Measurements from ENCODE around the gene IFITM2. TPM values are rescaled to one million over a fixed set of nuclear protein-coding genes. Genes with fewer than 3 reads are reported as not detected.

The IFITM2 gene
- total and polyA plus RNA-seq, 2 experiments from 2014 or later = 91.2 to 857 TPM

GRCh38 chr11:289398-289711, 18.3 kb upstream of the IFITM2 start (continued):
- TF ChIP-seq REST (IDR thresholded peaks at IDR 0.05; ENCODE audit: unreplicated experiment) (no peak), EZH2 (IDR thresholded peaks at IDR 0.05; ENCODE audit: low read depth, unreplicated experiment) (no peak)

- Mint-ChIP-seq H3K27me3 (ENCODE audit: insufficient read depth, low read depth, poor library complexity) (peaks cover 24% of the 10 kb centered on the region), H3K9me3 (peaks cover 2% of the 10 kb centered on the region; the same call in 1 of the 3 replicates), H3K4me1 (peaks cover 26% of the 10 kb centered on the region), H3K27ac (no peak overlapping the region), H3K4me3 (peak overlapping the region; percentile 71), H3K36me3 (ENCODE audit: low read depth) (peaks cover 11% of the 10 kb centered on the region; the same call in 2 of the 3 replicates)
- ATAC-seq = no peak
- Histone ChIP-seq H2AFZ (no peak overlapping the region), H3K27ac (ENCODE audit: low read depth) (no peak overlapping the region), H3K79me2 (replicated peaks; ENCODE audit: insufficient read depth) (no peaks in the 10 kb centered on the region), H3K4me1 (ENCODE audit: insufficient read depth) (no peaks in the 10 kb centered on the region; the same call in 1 of the 2 replicates), H4K20me1 (replicated peaks; ENCODE audit: insufficient read depth) (no peaks in the 10 kb centered on the region), H3K36me3 (ENCODE audit: insufficient read depth) (no peaks in the 10 kb centered on the region), H3K4me2 (peak overlapping the region; percentile 76), H3F3A (replicated peaks; ENCODE audit: low read depth) (peaks cover 6% of the 10 kb centered on the region; the same call in 1 of the 2 replicates), H3K4me3 (peak overlapping the region; percentile 44; the same call in 1 of the 2 replicates), H3K9me2 (ENCODE audit: insufficient read depth) (no peaks in the 10 kb centered on the region), H3K27me3 (ENCODE audit: insufficient read depth) (peaks cover 26% of the 10 kb centered on the region)
- no peak for DNase-seq (ENCODE audit: low spot score)
- TF ChIP-seq REST (IDR thresholded peaks at IDR 0.05; ENCODE audit: unreplicated experiment) (no peak), ZNF114 (CRISPR knock-in tag; IDR thresholded peaks at IDR 0.05) (no peak), NANOG (IDR thresholded peaks at IDR 0.05; ENCODE audit: borderline replicate concordance) (no peak), ETS1 (IDR thresholded peaks at IDR 0.05) (no peak), ZNF331 (CRISPR knock-in tag; IDR thresholded peaks at IDR 0.05; ENCODE audit: low read depth) (no peak), EZH2 (IDR thresholded peaks at IDR 0.05; ENCODE audit: low read depth, unreplicated experiment) (no peak), STAT1 (IDR thresholded peaks at IDR 0.05; ENCODE audit: unreplicated experiment) (no peak), CTCF (conservative IDR thresholded peaks at IDR 0.05; ENCODE audit: low read depth in 2 of 2) (no peak), JUNB (IDR thresholded peaks at IDR 0.05; ENCODE audit: unreplicated experiment) (no peak)
Observed at GRCh38 chr11:289712-290620, 17.6 kb upstream of the IFITM2 start.
